Measurements from ENCODE around the gene PRXL2C.
"Not testable (repeated sequence)": the region's sequence is repeated elsewhere in the genome, so short reads cannot be mapped to it uniquely, and the experiment has no call there.

PRXL2C gene, protein sequence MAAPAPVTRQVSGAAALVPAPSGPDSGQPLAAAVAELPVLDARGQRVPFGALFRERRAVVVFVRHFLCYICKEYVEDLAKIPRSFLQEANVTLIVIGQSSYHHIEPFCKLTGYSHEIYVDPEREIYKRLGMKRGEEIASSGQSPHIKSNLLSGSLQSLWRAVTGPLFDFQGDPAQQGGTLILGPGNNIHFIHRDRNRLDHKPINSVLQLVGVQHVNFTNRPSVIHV
- 16.3 reads per million, percentile 42 among the genes with 10 or more reads in this experiment for total RNA-seq

DNA sequence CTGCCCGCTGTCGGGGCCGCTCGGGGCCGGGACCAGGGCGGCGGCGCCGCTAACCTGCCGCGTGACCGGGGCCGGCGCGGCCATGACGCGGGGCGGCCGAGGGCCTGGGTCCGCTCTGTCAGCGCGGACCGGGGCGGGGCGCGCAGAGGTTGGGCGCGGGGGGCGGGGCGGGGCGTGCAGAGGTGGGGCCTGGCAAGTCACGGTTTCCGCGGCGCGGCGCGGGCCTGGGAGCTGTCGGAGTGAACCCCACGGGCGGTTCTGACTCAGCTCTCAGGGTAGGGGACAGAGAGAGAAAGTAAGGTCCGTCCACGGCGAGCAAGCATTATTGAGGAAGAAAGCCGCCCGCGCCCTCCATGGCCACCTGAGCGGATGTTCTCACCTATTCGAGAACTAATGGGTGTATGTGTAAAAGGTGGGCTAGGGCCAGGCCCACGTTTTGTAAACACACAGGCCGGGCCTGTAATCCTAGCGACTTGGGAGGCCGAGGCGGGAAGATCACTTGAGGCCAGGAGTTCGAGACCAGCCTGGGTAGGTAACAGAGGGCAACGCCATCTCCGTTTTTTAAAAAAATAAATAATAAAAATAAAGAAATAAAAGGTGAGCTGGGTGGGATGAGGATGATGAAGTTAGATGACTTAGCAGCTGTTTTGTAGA lies at the start of gene PRXL2C:
Gene PRXL2C, minus strand, starts transcription at position 120 of the 654 bp plus-strand sequence. Its CDS starts 36 bp downstream, at position 84.
- DNase-seq, result peak; percentile 78

DNA sequence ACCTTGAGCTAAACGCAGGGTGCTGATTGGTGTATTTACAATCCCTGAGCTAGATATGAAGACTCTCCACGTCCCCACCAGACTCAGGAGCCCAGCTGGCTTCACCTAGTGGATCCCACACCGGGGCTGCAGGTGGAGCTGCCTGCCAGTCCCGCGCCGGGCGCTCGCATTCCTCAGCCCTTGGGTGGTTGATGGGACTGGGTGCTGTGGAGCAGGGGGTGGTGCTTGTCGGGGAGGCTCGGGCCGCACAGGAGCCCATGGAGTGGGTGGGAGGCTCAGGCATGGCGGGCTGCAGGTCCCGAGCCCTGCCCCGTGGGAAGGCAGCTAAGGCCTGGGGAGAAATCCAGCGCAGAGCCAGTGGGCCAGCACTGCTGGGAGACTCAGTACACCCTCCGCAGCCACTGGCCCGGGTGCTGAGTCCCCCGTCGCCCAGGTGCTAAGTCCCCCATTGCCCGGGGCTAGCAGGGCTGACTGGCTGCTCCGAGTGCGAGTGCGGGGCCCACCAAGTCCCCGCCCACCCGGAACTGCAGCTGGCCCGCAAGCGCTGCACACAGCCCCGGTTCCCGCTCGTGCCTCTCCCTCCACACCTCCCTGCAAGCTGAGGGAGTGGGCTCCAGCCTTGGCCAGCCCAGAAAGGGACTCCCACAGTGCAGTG lies 45.7 kb upstream of the PRXL2C start:
- not testable (repeated sequence) for DNase-seq

DNA sequence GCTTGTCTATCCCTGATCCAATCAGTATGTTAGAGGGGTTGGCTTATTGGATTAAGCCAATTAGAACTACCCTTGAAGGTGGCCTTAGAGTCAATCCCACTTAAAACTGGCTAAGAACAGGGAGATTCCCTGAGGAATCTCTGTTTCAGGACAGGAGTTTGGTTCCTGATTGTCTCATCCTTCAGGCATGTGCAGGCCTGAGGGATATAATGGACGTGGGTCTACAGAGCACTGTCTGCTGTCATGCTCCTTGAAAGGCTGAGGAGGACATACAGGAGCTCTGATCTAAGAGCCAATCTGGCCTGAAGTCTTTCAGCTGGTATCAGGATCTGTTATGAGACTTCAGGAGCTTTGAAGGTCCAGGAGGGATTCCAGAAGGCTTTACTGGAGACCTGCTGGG lies 36.2 kb upstream of the PRXL2C start:
- DNase-seq, result no peak

DNA sequence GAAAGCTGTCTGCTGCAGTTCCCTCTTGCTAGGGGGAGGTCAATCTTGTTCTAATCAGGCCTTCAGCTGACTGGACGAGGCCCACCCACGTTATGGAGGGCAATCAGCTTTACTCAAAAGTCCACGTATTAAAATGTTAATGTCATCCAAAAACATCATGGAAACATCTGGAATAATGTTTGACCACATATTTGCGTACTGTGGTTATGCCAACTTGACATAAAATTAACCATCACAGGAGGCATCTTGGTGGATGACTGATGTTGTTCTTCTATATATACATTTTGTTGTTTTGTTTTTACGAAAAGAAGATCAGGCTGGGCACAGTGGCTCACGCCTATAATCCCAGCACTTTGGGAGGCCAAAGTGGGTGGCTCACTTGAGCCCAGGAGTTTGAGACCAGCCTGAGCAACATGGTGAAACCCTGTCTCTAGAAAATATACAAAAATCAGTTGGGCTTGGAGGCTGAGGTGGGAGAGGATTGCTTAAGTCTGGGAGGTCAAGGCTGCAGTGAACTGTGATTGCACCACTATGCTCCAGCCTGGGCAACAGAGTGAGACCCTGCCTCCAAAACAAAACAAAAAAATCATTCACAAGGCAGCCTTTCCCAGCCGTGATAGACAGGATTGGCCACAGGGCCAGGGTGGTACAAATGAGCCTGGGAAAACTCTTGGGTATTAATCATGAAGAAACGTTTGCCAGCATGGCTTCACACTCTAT lies 33.8 kb upstream of the PRXL2C start:
- no peak for DNase-seq

DNA sequence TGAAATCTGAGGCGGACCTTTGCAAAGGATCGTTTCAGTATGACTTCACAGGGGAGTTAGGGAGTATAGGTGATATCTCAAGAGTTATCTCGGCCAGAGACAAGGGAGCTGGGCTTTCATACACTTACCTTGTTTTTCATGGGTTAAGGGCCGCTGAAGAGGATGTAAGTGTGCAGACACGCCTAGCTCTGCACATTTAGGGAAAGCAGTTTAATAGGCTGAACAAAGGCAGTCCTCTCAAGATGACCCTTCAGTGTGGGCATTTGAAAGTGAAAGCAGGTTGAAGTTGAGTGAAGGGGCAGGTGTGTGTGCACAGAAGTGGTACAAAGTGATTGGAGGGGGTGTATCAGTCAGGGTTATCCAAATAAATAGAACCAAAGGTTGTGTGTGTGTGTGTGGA lies 33.1 kb upstream of the PRXL2C start:
- DNase-seq, result no peak

DNA sequence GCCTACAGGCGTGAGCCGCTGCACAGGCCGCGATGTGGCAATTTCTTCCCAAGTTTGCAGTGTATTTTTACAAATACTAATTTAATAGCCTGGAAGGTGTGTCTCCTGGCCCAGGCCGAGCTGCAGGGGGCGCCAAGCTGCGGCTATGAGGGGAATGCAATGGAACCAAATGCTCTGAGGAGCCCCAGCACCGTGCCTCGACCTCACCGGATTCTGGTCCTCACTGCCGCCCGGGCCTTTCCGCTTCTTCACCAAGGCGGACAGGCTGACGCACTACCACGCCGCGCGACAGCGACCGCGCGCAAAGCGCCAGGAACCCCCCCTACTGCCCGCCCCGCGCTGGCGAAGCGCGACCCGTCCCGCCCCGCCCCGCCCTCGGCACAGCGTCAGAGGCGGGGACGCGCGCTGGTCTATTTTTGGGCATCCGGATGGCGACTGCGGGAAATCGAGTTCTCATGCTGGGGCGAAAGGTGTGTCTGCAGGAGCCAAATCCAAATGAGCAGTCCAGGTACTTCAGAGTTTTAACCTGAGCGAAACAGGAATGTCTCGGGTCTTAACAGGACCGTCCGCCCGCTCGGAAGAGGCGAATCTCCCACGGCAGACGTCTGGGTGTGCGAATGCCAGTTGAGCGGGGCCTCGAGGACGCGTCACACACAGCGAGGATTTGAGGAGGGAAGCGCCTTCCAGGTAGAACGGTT lies 31.7 kb upstream of the PRXL2C start:
- DNase-seq, result peak; percentile 60

DNA sequence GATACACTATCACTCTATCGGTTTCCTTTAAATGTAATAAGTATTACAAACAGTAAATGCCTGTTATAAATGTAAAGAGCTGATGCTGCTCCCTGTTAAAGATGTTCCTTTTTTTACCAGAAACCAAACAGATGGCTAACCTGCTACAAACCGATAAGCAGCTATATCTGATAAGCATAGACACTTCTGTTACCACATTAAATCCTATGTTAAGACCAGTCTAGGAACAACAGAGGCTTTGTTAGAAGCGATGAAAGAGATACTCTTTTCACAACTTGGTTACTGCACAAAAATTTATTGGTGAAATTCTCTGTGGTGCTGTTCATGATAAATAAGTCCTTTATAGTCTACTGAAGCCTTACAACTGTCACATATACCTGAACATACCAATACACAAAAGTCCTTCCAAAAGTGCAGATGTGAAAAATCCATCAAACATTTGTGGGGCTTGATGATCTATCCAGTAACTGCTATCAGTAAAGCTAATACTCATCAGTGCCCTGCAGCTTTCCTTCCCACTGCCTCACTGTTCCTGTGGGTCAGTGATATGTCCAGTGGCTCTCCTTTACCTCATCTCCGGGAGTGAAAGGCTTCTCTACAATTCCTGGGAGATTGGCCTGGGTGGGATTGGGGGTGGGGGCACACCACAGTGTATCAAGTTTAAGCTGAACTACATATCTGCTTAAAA lies 25.8 kb upstream of the PRXL2C start:
- no peak for DNase-seq

DNA sequence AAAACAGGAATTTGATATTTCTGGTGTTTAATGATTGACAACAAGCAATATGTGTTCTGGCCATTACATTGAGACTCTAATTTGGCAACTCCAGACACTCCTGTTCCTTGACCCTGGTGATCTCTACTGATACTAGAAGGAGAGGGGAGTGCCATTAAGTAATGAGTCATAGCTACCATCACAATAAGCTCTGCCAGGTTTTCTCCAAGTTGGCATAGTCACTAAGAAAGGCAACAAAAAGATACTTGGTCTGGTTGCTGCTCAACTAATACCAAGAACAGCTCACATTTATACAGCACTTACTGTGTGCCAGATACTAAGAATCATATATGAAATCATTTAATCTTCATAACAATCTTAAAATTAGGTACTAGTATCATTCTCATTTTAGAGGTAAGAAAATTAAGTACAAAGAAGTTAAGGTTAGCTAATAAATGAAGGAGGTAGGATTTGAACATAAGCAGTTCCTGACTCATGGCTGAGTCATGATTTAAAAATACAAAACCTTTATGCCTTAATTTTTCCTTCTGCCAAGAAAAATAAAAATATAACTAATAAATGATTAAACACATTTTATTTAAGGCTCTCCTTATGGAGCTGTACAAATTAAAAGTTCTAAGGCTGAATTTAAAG lies 19.9 kb upstream of the PRXL2C start:
- no peak for DNase-seq

DNA sequence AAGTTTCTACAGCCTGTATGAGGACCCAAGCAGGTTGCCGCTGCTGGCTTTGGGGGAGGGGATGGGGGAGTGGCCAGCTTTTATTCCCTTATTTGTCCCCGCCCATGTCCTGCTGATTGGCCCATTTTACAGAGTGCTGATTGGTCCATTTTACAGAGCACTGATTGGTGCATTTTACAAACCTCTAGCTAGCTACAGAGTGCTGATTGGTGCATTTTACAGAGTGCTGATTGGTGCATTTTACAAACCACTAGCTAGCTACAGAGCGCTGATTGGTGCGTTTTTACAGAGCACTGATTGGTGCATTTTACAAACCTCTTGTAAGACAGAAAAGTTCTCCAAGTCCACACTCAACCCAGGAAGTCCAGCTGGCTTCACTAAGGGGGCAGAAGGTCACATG lies 18.7 kb upstream of the PRXL2C start:
- DNase-seq, result not testable (repeated sequence)

DNA sequence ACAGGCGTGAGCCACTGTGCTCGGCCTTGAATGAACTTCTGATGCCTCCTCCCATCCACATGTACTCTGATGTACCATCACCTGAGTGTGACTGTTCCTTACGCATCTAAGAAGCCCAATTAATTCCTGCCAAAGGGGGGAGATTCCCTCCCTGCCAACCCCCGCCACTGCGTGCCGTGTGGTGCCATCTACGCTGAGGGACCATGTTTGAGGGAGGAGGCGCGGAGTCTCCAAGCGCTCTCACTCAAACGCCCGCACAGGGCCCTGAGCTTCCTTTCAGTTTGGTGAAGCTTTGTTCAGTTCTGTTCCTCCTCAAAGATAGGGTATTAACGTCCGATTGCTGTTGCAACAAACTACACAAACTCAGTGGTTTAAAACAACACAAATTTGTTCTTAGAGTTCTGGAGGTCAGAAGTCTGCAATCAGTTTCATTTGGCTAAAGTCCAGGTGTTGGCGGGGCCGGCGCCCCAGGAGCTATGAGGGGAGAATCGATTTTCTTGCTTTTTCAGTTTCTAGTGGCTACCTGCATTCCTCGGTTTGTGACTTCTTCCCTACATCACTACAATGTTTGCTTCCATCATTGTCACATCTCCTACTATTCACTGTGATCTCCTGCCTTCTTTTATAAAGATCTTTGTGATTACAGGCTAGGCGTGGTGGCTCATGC lies 13.9 kb upstream of the PRXL2C start:
- DNase-seq, result no peak

DNA sequence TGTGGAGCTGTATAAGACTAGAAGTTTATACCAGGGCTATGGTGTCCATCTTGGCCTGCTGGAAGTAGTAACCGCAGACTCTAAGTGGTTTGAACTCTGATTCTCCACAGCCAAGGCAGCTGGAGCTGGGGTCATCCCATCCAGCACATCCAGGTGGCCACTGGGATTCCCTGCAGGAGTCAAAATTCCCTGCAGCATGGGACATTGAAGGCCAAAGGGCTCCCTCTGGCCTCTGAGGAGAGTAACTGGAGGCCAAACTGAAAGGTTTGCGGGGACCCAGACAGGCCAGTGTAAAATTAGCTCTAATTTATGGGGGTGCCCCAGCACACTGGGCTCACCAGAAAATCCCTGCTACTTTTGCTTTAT lies 12.2 kb upstream of the PRXL2C start:
- DNase-seq, result no peak

DNA sequence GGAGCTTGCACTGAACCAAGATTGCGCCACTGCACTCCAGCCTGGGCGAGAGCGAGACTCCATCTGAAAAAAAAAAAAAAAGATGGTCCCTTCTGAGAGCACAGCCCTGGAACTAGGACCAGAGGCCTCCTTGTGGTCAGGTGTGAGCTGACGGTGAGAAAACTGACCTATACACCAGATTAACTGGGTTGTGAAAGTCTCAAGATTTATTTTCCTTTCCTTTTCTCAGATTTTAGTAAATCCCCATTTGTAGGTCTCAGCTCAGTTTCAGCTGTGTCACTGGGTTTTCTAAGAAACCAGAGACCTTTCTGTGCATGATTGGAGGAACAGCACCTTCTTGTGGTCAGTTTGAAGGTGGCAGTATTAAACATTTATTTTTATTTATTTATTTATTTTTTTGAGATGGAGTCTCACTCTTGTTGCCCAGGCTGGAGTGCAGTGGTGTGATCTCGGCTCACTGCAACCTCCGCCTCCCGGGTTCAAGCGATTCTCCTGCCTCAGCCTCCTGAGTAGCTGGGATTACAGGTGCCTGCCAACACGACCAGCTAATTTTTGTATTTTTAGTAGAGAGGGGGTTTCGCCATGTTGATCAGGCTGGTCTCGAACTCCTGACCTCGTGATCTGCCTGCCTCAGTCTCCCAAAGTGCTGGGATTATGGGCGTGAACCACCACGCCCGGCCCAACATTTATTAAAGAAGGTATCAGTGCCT lies 11.7 kb upstream of the PRXL2C start:
- DNase-seq, result not testable (repeated sequence)

DNA sequence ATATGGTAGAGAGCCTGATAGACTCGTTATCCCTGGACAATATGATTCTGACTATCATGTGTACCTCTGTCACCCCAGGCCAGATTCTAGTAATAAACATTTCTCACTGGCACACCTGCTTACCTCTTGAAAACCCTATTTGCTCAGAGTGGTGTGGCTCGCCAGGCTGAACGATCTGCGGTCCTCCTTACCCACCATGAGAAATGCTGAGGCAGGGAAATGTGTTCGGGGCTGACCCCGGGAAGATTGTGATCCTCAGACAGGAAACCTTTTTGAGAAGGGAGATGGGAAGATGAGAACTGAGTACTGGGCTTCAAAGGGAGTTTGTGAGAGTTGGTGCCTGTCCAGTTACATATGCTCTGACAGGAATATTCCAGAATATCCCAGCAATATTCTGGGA lies 10.7 kb upstream of the PRXL2C start:
- no peak for DNase-seq

DNA sequence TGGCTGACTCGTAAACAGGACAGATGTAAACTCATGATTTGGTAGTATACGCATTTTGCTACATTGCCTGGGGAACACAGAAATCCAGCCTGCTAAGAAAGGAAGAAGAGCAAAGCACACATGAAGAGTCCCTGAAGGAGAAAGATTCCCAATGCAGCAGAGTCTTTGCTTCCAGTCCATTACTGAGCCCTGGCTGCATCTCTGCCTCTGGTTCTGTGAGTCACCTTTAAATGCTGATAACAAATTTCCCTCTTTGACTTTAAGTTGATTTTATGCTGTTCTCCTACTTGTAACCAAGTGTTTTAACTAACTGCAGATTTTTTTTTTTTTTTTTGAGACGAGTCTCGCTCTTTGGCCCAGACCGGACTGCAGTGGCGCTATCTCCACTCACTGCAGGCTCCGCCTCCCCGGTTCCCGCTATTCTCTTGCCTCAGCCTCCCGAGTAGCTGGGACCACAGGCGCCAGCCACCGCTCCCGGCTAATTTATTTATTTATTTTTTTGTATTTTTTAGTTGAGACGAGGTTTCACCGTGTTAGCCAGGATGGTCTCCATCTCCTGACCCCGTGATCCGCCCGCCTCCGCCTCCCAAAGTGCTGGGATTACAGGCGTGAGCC lies 8.5 kb upstream of the PRXL2C start:
- DNase-seq, result no peak

DNA sequence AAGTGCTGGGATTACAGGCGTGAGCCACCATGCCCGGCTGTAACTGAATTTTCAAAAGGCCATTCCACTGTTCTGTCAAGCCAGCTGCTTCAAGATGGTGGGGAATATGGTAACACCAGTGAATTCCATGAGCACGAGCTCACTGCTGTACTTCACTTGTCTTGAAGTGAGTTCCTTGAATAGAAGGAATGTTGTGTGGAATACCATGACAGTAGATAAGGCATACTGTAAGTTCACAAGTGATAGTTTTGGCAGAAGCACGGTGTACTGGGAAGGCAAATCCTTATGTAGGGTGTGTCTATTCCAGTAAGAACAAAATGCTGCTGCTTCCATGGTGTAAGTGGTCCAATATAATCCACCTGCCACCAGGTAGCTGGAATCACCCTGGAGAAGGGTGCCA lies 6.6 kb upstream of the PRXL2C start:
- DNase-seq, result no peak

DNA sequence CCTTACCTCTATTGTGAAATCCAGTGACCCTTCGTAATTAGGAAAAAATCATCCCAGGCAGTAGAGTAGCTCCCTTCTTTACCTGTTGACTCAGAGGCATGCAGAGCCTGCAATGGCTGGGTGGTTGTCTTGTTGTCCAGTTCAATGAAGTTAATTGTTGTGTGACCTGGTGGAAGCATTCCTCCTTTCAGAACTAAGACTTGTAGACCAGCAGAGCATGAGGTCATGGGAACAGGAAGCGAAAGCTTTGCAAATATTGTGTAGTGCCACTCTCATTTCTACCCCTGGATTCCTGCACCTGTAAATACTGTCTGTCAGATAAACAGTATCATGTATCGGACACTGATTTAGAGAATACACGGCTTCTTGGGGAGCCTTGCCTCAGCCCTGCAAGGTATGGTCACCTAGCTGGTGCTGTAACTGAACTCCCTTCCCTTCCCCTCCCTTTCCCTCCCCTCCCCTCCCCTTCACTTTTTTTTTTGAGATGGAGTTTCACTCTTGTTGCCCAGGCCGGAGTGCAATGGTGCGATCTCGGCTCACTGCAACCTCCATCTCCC lies 5.7 kb upstream of the PRXL2C start:
- DNase-seq, result no peak

DNA sequence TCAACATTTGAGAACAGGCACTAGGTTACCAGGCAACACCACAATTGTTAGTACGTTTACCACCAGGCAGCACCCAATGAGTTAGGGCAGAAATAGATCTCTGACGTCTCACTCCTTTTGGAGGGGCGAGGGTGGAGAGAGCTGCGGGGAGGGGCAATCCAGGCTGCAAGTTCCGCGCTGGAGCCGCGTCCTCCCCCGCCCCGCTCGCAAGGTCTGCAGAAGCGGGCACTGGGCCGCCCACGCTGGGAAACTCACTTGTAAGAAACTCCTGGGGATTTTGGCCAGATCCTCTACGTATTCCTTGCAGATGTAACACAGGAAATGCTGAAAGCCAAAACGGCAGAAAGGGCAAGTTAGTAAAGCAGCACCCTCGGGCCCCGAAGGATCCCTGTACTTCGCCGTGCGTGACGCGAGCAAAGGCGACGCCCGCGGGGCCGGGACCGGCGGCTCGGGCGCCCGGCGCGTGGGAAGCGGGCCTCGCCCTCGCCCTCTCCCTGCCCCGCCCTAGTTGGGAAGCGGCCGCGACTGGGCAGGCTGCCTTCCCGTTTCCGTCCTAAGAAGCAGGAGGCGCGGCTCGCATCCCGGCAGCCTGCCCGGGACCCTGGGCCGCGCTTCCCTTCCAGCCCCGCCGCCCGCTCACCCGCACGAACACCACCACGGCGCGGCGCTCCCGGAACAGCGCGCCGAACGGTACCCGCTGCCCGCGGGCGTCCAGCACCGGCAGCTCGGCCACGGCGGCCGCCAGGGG lies 493 bp downstream of the PRXL2C start:
- DNase-seq, result peak; percentile 75

DNA sequence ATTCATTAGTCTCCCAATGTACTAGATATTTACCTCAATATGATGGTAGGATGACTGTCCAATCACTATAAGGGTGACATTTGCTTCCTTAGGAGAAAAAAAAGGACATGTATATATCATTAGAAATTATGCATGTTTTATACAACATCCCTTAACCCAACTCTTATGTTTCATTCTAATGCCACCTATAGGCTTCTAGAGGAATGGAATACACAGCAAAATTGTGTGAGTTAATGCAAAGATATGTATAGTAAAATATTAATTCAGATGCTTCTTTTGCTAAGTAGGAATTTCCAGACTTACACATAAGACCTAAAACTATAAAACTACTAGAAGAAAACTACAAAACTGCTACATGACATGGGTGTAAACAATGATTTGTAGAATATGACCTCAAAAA lies 3.5 kb downstream of the PRXL2C start:
- no peak for DNase-seq
